Mucosa of rectum (tissue), 2 donors: ENCODE results near the gene FCRL1.
A peak's percentile ranks its signal among the peaks of the same experiment; 100 is the strongest.

ENCODE experiments used
- H3K27ac ChIP-seq, 2 donors: one replicate each; pipeline ENCODE4 v1.7.0; 2013; ENCODE audit warnings: inconsistent platforms in 2 of 2, low read depth in 2 of 2, low read length in 2 of 2
- H3K27me3 ChIP-seq, 2 donors: one replicate each; pipeline ENCODE4 v1.7.0; 2013; ENCODE audit warnings: low read length in 2 of 2; ENCODE audit not compliant: control insufficient read depth in 2 of 2, insufficient read depth in 2 of 2
- H3K36me3 ChIP-seq, 2 donors: one replicate each; pipeline ENCODE4 v1.7.0; 2013; ENCODE audit warnings: low read length in 2 of 2; ENCODE audit not compliant: control insufficient read depth in 2 of 2, insufficient read depth in 2 of 2
- H3K4me1 ChIP-seq, 2 donors: one replicate each; pipeline ENCODE4 v1.7.0; 2013; ENCODE audit warnings: low read length in 2 of 2, mild to moderate bottlenecking in 1 of 2; ENCODE audit not compliant: control insufficient read depth in 2 of 2, insufficient read depth in 2 of 2
- H3K4me3 ChIP-seq, 2 donors: one replicate each; pipeline ENCODE4 v1.7.0; 2013; ENCODE audit warnings: low read length in 2 of 2
- H3K9ac ChIP-seq, 2 donors: one replicate each; pipeline ENCODE4 v1.7.0; 2013; ENCODE audit warnings: low read length in 2 of 2, low read depth in 1 of 2, mild to moderate bottlenecking in 1 of 2
- H3K9me3 ChIP-seq, 2 donors: one replicate each; pipeline ENCODE4 v1.7.0; 2013; ENCODE audit warnings: low read length in 2 of 2; ENCODE audit not compliant: control insufficient read depth in 2 of 2
- donor health status: healthy.
- donor health status: Normal muscosa, but diverticular disease.

FCRL1 gene

GRCh38 chr1:157806431-157807149, 13.3 kb downstream of the FCRL1 start:
- no peak overlapping the region for H3K9ac ChIP-seq

GRCh38 chr1:157803851-157804250, 16.1 kb downstream of the FCRL1 start:
- Histone ChIP-seq H3K4me1 (no peaks in the 10 kb centered on the region), H3K4me3 (no peak overlapping the region), H3K27me3 (no peaks in the 10 kb centered on the region), H3K9ac (no peak overlapping the region), H3K36me3 (no peaks in the 10 kb centered on the region), H3K27ac (no peak overlapping the region), H3K9me3 (no peaks in the 10 kb centered on the region)

More at GRCh38 chr1:157806431-157807149, 13.3 kb downstream of the FCRL1 start:
- no peaks in the 10 kb centered on the region for H3K4me1 ChIP-seq
- no peaks in the 10 kb centered on the region for H3K9me3 ChIP-seq
- H3K27me3 ChIP-seq = no peaks in the 10 kb centered on the region
- H3K4me3 ChIP-seq = peak overlapping the region in 1 of 2 donors; percentile 48
- H3K27ac ChIP-seq = peak overlapping the region in 1 of 2 donors; percentile 61
- no peaks in the 10 kb centered on the region for H3K36me3 ChIP-seq

GRCh38 chr1:157799996-157800395, 19.9 kb downstream of the FCRL1 start:
- no peaks in the 10 kb centered on the region for H3K9me3 ChIP-seq
- H3K27ac ChIP-seq = no peak overlapping the region
- no peaks in the 10 kb centered on the region for H3K4me1 ChIP-seq
- H3K9ac ChIP-seq = no peak overlapping the region
- H3K27me3 ChIP-seq = no peaks in the 10 kb centered on the region
- no peaks in the 10 kb centered on the region for H3K36me3 ChIP-seq
- H3K4me3 ChIP-seq = no peak overlapping the region

- Histone ChIP-seq H3K36me3 (no peaks in the 10 kb centered on the region), H3K9me3 (no peaks in the 10 kb centered on the region), H3K9ac (no peak overlapping the region), H3K4me3 (no peak overlapping the region), H3K27ac (no peak overlapping the region), H3K27me3 (no peaks in the 10 kb centered on the region), H3K4me1 (no peaks in the 10 kb centered on the region)
Measured at GRCh38 chr1:157798211-157798610, 21.7 kb downstream of the FCRL1 start.

- H3K27ac ChIP-seq = no peak overlapping the region
- no peaks in the 10 kb centered on the region for H3K27me3 ChIP-seq
- H3K4me3 ChIP-seq = no peak overlapping the region
- peaks cover 0 to 3% of the 10 kb centered on the region in 2 donors for H3K4me1 ChIP-seq
- H3K9me3 ChIP-seq = no peaks in the 10 kb centered on the region
- H3K9ac ChIP-seq = no peak overlapping the region
- no peaks in the 10 kb centered on the region for H3K36me3 ChIP-seq
Measured at GRCh38 chr1:157785248-157785647, 34.7 kb downstream of the FCRL1 start.

- no peaks in the 10 kb centered on the region for H3K27me3 ChIP-seq
- H3K9ac ChIP-seq = no peak overlapping the region
- H3K4me1 ChIP-seq = peaks cover 0 to 3% of the 10 kb centered on the region in 2 donors
- no peaks in the 10 kb centered on the region for H3K9me3 ChIP-seq
- H3K27ac ChIP-seq = no peak overlapping the region
- H3K36me3 ChIP-seq = no peaks in the 10 kb centered on the region
- H3K4me3 ChIP-seq = no peak overlapping the region
Measured at GRCh38 chr1:157784801-157785200, 35.1 kb downstream of the FCRL1 start.

- H3K27ac ChIP-seq = no peak overlapping the region
- H3K4me1 ChIP-seq = peaks cover 0 to 3% of the 10 kb centered on the region in 2 donors
- H3K9ac ChIP-seq = no peak overlapping the region
- H3K27me3 ChIP-seq = no peaks in the 10 kb centered on the region
- no peak overlapping the region for H3K4me3 ChIP-seq
- no peaks in the 10 kb centered on the region for H3K9me3 ChIP-seq
- no peaks in the 10 kb centered on the region for H3K36me3 ChIP-seq
Measured at GRCh38 chr1:157782931-157783330, 37.0 kb downstream of the FCRL1 start.

GRCh38 chr1:157781048-157781447, 38.9 kb downstream of the FCRL1 start:
- H3K9me3 ChIP-seq = no peaks in the 10 kb centered on the region
- peak overlapping the region in 1 of 2 donors; percentile 10 for H3K27ac ChIP-seq
- no peaks in the 10 kb centered on the region for H3K27me3 ChIP-seq
- no peaks in the 10 kb centered on the region for H3K36me3 ChIP-seq
- H3K4me3 ChIP-seq = no peak overlapping the region
- no peak overlapping the region for H3K9ac ChIP-seq
- peaks cover 0 to 3% of the 10 kb centered on the region in 2 donors for H3K4me1 ChIP-seq

- no peaks in the 10 kb centered on the region for H3K36me3 ChIP-seq
- peaks cover 10 to 16% of the 10 kb centered on the region in 2 donors for H3K4me1 ChIP-seq
- H3K4me3 ChIP-seq = peak within 1 kb of the TSS in 1 of 2 donors; percentile 23
- no peaks in the 10 kb centered on the region for H3K27me3 ChIP-seq
- peak within 1 kb of the TSS in 1 of 2 donors; percentile 7 for H3K9ac ChIP-seq
- H3K9me3 ChIP-seq = no peaks in the 10 kb centered on the region
- H3K27ac ChIP-seq = no peak within 1 kb of the TSS
Measured at GRCh38 chr1:157776971-157777391, 42.9 kb downstream of the FCRL1 start, which contains the start of gene FCRL2. Gene FCRL2, minus strand, starts transcription at chr1:157777132. Its CDS starts 59 bp downstream, at chr1:157777073.

GRCh38 chr1:157775101-157775870, 44.6 kb downstream of the FCRL1 start:
- Histone ChIP-seq H3K4me1 (peaks cover 10 to 12% of the 10 kb centered on the region in 2 donors), H3K27ac (peak overlapping the region; percentile 29 to 37), H3K36me3 (no peaks in the 10 kb centered on the region), H3K9ac (no peak overlapping the region), H3K27me3 (no peaks in the 10 kb centered on the region), H3K9me3 (no peaks in the 10 kb centered on the region), H3K4me3 (peak overlapping the region in 1 of 2 donors; percentile 23)
